Panc1 (cell line): Measurements from ENCODE around the gene SSBP2. TPM values are rescaled to one million over a fixed set of nuclear protein-coding genes. Genes with fewer than 3 reads are reported as not detected.

Source experiments
- ATAC-seq: fragments of 200-7000 bp; cut with Tn5 transposase; 2 replicates; pipeline ENCODE4 v1.9.1; 2020; ENCODE audit warnings: mild to moderate bottlenecking, moderate library complexity
- BruUV-seq: library from RNA; stranded (reverse); fragments of 400-500 nt; replicated peaks from 2 replicates; lab custom pipeline; 2021; lab: Mats Ljungman, UMichigan
- CTCF ChIA-PET: fragments of 300-600 bp; sonication (Branson Sonifier 250); formaldehyde crosslinking; loops from one replicate; lab custom pipeline; 2022; ENCODE audit warnings: antibody characterized with exemption; lab: Charles Lee
- POLR2A ChIA-PET: fragments of 300-600 bp; sonication (Branson Sonifier 250); formaldehyde crosslinking; loops from one replicate; lab custom pipeline; 2022; ENCODE audit warnings: antibody characterized with exemption; lab: Charles Lee
- DNase-seq: peaks from one replicate; pipeline ENCODE4 v3.0.0-alpha.2; 2010; ENCODE audit warnings: low read depth, low spot score
- H3K27ac ChIP-seq: 2 replicates; pipeline ENCODE4 v1.5.1; 2011; ENCODE audit warnings: mild to moderate bottlenecking, low read length, inconsistent platforms
- H3K27me3 ChIP-seq: fragments of 200-500 bp; sonication (Bioruptor generic); 2 replicates; pipeline ENCODE4 v1.6.0; 2014; ENCODE audit warnings: low read length, inconsistent platforms; ENCODE audit not compliant: control insufficient read depth, insufficient read depth
- H3K36me3 ChIP-seq: fragments of 200-500 bp; sonication (Bioruptor generic); 2 replicates; pipeline ENCODE4 v1.5.1; 2014; ENCODE audit warnings: inconsistent platforms, mild to moderate bottlenecking, low read length, moderate library complexity; ENCODE audit not compliant: control insufficient read depth, insufficient read depth
- H3K4me1 ChIP-seq: 2 replicates; pipeline ENCODE4 v1.5.1; 2011; ENCODE audit warnings: inconsistent platforms, mild to moderate bottlenecking, low read length, moderate library complexity; ENCODE audit not compliant: control insufficient read depth, insufficient read depth
- H3K4me3 ChIP-seq, 2 experiments: 2 replicates each; pipeline ENCODE4 v1.5.1; 2011 to 2012; ENCODE audit warnings: low read depth in 2 of 2, low read length in 2 of 2, mild to moderate bottlenecking in 2 of 2, inconsistent platforms in 1 of 2, moderate library complexity in 1 of 2
- H3K9me3 ChIP-seq: fragments of 200-500 bp; sonication (Bioruptor generic); 2 replicates; pipeline ENCODE4 v1.5.1; 2014; ENCODE audit warnings: low read depth, mild to moderate bottlenecking, inconsistent platforms, low read length, moderate library complexity; ENCODE audit not compliant: control insufficient read depth, insufficient read depth
- POLR2AphosphoS5 ChIP-seq: IDR thresholded peaks from 2 replicates; pipeline ENCODE4 v1.6.1; 2012; ENCODE audit warnings: mild to moderate bottlenecking, low read depth, low read length, moderate library complexity
- SIN3A ChIP-seq: IDR thresholded peaks from 2 replicates; pipeline ENCODE4 v1.6.1; 2012; ENCODE audit warnings: low read depth, mild to moderate bottlenecking, low read length, moderate library complexity, borderline replicate concordance; ENCODE audit not compliant: insufficient read depth
- TCF7L2 ChIP-seq: IDR thresholded peaks from 2 replicates; pipeline ENCODE4 v1.6.1; 2011; ENCODE audit warnings: mild to moderate bottlenecking, low read depth, low read length, inconsistent platforms
- in situ Hi-C: cut with HindIII; loops from 2 replicates; pipeline ENCODE4 v1.10.0; 2016; ENCODE audit warnings: low sequenced_read_pairs, low pct_unique_long_range_greater_than_20kb
- intact Hi-C: fragments of 100-400 bp; cut with micrococcal nuclease; formaldehyde crosslinking; loops from one replicate; pipeline ENCODE4 v1.10.0; 2022; ENCODE audit not compliant: unreplicated experiment
- total RNA-seq: library from RNA; stranded (reverse); gene quantifications from one replicate; pipeline ENCODE4 v1.2.1, GENCODE V29; 2021; ENCODE audit not compliant: unreplicated experiment
- TF ChIP-seq, protein P1 (sequence below): fragments of 450-650 bp; IDR thresholded peaks from 2 replicates; pipeline ENCODE4 v1.5.1; 2017; ENCODE audit warnings: mild to moderate bottlenecking
- TF ChIP-seq, protein P2 (sequence below), 2 experiments: IDR thresholded peaks; 2 replicates each; pipeline ENCODE4 v1.6.1; 2011 to 2012; ENCODE audit warnings: low read depth in 2 of 2, control low read depth in 1 of 2, low read length in 1 of 2, mild to moderate bottlenecking in 1 of 2, moderate library complexity in 1 of 2; ENCODE audit not compliant: insufficient read depth in 1 of 2

Gene SSBP2
- total RNA-seq, 1 experiment from 2014 or later, result 16.3 TPM

DNA sequence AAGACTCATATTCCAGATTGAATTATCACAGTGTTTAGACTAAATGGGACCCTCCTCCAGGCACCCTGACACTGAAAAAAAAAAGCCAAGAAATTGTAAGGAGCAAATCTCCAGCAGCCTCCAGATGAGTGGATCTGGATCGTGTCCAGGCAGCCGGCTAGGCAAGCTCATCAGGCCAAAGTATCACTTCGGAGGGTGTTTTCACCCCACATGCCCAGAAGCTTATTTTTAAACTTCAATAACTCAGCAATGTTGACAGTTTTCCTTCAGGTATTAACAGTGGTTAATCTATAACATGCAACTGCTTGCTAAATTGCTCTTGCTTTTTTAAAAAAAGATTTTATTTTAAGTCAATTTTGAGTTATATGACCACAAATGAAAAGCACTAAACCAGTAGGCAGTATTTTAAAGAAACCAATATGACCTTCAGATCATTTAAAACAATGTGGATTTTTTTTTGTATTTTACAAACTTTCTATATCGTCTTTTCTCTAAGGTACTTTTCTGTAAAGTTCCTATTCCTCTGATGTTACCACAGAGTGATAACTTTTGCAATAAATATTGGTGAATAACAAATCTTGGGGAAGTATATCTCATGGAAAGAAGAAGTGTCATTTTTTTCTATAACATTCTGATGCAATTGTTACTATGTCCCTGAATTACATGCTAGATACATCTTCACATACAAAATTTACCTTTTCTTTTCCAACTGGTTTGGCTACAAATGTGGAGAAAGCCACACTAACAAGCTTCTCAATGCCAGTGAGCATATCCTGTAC is 387.6 kb downstream of the SSBP2 start:
- in situ Hi-C loops (no loop called here), intact Hi-C loops (no loop called here)
- DNase-seq, result no peak

More for the DNA sequence above, 387.6 kb downstream of the SSBP2 start:
- Histone ChIP-seq H3K4me3 (no peak overlapping the region), H3K9me3 (no peaks in the 10 kb centered on the region), H3K27ac (no peak overlapping the region), H3K4me1 (no peaks in the 10 kb centered on the region), H3K36me3 (no peaks in the 10 kb centered on the region), H3K27me3 (no peaks in the 10 kb centered on the region)
- ChIA-PET POLR2A (no interaction called here), CTCF (no interaction called here)
- no peak for ATAC-seq
- TF ChIP-seq POLR2AphosphoS5, result no peak
- TF ChIP-seq, protein P1, sequence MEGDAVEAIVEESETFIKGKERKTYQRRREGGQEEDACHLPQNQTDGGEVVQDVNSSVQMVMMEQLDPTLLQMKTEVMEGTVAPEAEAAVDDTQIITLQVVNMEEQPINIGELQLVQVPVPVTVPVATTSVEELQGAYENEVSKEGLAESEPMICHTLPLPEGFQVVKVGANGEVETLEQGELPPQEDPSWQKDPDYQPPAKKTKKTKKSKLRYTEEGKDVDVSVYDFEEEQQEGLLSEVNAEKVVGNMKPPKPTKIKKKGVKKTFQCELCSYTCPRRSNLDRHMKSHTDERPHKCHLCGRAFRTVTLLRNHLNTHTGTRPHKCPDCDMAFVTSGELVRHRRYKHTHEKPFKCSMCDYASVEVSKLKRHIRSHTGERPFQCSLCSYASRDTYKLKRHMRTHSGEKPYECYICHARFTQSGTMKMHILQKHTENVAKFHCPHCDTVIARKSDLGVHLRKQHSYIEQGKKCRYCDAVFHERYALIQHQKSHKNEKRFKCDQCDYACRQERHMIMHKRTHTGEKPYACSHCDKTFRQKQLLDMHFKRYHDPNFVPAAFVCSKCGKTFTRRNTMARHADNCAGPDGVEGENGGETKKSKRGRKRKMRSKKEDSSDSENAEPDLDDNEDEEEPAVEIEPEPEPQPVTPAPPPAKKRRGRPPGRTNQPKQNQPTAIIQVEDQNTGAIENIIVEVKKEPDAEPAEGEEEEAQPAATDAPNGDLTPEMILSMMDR, result no peak
- TF ChIP-seq TCF7L2, result no peak
- no peak for TF ChIP-seq SIN3A
- TF ChIP-seq, protein P2, sequence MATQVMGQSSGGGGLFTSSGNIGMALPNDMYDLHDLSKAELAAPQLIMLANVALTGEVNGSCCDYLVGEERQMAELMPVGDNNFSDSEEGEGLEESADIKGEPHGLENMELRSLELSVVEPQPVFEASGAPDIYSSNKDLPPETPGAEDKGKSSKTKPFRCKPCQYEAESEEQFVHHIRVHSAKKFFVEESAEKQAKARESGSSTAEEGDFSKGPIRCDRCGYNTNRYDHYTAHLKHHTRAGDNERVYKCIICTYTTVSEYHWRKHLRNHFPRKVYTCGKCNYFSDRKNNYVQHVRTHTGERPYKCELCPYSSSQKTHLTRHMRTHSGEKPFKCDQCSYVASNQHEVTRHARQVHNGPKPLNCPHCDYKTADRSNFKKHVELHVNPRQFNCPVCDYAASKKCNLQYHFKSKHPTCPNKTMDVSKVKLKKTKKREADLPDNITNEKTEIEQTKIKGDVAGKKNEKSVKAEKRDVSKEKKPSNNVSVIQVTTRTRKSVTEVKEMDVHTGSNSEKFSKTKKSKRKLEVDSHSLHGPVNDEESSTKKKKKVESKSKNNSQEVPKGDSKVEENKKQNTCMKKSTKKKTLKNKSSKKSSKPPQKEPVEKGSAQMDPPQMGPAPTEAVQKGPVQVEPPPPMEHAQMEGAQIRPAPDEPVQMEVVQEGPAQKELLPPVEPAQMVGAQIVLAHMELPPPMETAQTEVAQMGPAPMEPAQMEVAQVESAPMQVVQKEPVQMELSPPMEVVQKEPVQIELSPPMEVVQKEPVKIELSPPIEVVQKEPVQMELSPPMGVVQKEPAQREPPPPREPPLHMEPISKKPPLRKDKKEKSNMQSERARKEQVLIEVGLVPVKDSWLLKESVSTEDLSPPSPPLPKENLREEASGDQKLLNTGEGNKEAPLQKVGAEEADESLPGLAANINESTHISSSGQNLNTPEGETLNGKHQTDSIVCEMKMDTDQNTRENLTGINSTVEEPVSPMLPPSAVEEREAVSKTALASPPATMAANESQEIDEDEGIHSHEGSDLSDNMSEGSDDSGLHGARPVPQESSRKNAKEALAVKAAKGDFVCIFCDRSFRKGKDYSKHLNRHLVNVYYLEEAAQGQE (IDR thresholded peaks at IDR 0.05; ENCODE audit: insufficient read depth in 1 of 2, low read depth in 2 of 2, low read length in 1 of 2), result no peak
- BruUV-seq, result no TSS peak

Other genes starting within 250 kb of the SSBP2 start
- gene ATG10, start 220.9 kb upstream of the SSBP2 start, total RNA-seq, result 14.0 TPM